SH-SY5Y (cell line): ENCODE results near the gene CDH4.

ENCODE experiments used
- GATA2 ChIP-seq: IDR thresholded peaks from 2 replicates; pipeline ENCODE4 v1.6.1; 2011; ENCODE audit warnings: mild to moderate bottlenecking, low read depth, low read length
- GATA3 ChIP-seq: IDR thresholded peaks from 2 replicates; pipeline ENCODE4 v1.6.1; 2011; ENCODE audit warnings: low read depth, mild to moderate bottlenecking, low read length, moderate library complexity

- TF ChIP-seq GATA3 (no peak), GATA2 (no peak)
Observed at GRCh38 chr20:61674121-61674520, 422.1 kb downstream of the CDH4 start.
